ENCODE results near the gene SESTD1. TPM values are rescaled to one million over a fixed set of nuclear protein-coding genes. Genes with fewer than 3 reads are reported as not detected.
A peak's percentile ranks its signal among the peaks of the same experiment; 100 is the strongest.
"Not testable (repeated sequence)": the region's sequence is repeated elsewhere in the genome, so short reads cannot be mapped to it uniquely, and the experiment has no call there.

SESTD1 gene
- total RNA-seq, 2 donors from 2014 or later: 11.1 to 12.0 TPM

DNA sequence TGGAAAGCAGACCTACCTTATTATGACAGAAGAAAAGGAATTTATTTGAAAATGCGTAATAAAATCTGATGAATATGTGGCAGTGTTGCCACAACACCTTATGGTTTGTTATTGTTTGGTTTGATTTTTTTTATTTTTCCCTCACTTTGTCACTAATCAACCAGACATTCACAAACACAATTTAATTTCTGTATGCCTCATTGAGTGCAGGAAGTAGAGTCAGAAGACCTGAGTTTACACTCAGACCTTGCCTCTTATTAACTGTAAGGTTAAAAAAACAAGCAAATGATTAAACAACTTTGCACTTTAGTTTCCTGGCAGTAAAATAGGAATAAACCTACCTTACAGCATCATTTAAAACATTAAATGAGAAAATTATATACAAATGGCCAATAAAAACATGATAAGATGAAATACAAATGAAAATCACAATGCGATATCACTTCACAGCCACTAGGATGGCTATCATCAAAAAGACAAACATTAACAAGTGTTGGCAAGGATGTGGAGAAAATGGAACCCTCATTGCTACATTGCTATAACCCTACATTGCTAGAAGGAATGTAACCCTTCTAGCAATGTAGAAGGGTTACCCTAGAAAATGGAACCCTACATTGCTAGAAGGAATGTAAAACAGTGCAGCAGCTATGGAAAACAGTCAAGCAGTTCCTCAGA is 3.3 kb downstream of the SESTD1 start:
- Mint-ChIP-seq H3K27ac (no peak overlapping the region), H3K27me3 (peaks cover 11 to 22% of the 10 kb centered on the region in 2 donors), H3K4me1 (ENCODE audit: low read depth in 2 of 2) (peaks cover 24% of the 10 kb centered on the region in 2 donors), H3K4me3 (no peak overlapping the region), H3K9me3 (no peaks in the 10 kb centered on the region), H3K36me3 (no peaks in the 10 kb centered on the region)
- no peak for ATAC-seq
- DNase-seq (ENCODE audit: low spot score): no peak

DNA sequence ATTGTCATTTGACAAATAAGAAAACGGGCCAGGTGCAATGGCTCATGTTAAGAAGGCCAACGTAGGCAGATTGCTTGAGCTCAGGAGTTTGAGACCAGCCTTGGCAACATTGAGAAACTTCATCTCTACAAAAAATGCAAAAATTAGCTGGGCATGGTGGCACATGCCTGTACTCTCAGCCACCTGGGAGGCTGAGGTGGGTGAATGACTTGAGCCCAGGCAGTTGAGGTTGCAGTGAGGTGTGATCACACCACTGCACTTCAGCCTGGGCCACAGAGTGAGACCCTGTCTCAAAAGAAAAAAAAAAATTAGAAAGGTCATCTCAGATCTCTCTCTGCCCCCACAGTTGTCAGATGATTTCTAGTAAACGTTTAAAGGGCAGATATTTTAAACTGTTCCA is 4.4 kb downstream of the SESTD1 start:
- ATAC-seq: no peak
- Mint-ChIP-seq H3K4me3 (no peak overlapping the region), H3K36me3 (no peaks in the 10 kb centered on the region), H3K27ac (no peak overlapping the region), H3K4me1 (ENCODE audit: low read depth in 2 of 2) (peaks cover 18 to 20% of the 10 kb centered on the region in 2 donors), H3K9me3 (no peaks in the 10 kb centered on the region), H3K27me3 (peaks cover 1 to 11% of the 10 kb centered on the region in 2 donors)
- no peak for DNase-seq (ENCODE audit: low spot score)

DNA sequence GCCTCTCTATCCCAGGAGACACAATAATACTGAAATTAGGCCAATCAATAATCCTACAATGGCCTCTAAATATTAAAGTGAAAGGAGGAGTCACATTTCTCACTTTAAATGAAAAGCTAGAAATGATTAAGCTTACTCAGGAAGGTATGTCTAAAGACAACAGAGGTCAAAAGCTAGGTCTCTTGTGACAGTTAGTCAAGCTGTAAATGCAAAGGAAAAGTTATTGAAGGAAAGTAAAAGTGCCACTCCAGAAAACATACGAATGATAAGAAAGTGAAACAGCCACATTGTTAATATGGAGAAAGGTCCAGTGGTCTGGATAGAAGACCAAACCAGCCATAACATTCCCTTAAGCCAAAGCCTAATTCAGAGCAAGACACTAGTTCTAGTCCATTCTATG is 9.5 kb downstream of the SESTD1 start:
- no peak for DNase-seq (ENCODE audit: low spot score)
- Mint-ChIP-seq H3K27me3 (no peaks in the 10 kb centered on the region), H3K4me1 (ENCODE audit: low read depth in 2 of 2) (peaks cover 21 to 27% of the 10 kb centered on the region in 2 donors), H3K36me3 (no peaks in the 10 kb centered on the region), H3K4me3 (no peak overlapping the region), H3K27ac (no peak overlapping the region), H3K9me3 (no peaks in the 10 kb centered on the region)
- no peak for ATAC-seq

DNA sequence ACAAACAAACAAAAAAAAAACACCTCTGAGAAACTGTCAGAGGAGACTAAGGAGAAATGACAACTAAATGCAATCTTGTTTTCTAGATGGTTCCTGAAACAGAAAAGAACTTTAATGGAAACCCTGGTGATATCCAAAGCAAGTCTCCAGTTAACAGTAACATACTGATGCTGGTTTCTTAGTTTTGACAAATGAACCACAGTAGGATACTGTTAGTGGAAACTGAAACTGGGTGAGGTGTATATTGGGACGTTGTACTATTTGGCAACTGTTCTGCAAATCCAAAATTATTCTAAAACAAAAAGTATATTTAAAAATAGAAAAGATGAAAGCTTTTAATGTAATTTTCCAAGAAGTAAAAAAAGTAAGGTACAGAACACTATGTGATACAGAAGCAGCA is 11.4 kb downstream of the SESTD1 start:
- Mint-ChIP-seq H3K9me3 (no peaks in the 10 kb centered on the region), H3K4me1 (ENCODE audit: low read depth in 2 of 2) (peaks cover 28 to 34% of the 10 kb centered on the region in 2 donors), H3K27me3 (no peaks in the 10 kb centered on the region), H3K36me3 (no peaks in the 10 kb centered on the region), H3K27ac (peak overlapping the region in 1 of 2 donors; percentile 31), H3K4me3 (no peak overlapping the region)
- peak in 1 of 2 donors; percentile 68 for ATAC-seq
- no peak for DNase-seq (ENCODE audit: low spot score)

DNA sequence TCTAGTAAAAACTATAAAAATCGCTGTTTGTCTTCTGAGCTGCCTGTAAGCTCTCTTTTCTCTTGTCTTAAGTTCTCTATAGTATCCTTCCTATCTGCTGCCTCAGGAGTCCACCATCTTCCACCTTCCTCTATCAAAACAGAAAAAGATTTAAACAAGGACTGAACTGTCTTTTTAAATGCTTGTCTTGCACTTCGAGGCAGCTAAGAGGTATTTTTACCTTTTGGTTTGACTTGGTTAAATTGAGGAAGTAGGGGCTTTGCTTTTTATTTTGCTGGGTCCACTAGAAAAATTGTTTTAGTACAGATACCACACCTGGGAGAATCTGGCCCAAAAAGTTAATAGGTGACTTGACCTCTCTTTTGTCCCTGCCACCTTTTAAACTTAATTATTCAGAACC is 12.2 kb downstream of the SESTD1 start:
- Mint-ChIP-seq H3K9me3 (no peaks in the 10 kb centered on the region), H3K27me3 (no peaks in the 10 kb centered on the region), H3K4me1 (ENCODE audit: low read depth in 2 of 2) (peaks cover 28 to 37% of the 10 kb centered on the region in 2 donors), H3K36me3 (no peaks in the 10 kb centered on the region), H3K27ac (peak overlapping the region in 1 of 2 donors; percentile 31), H3K4me3 (no peak overlapping the region)
- DNase-seq (ENCODE audit: low spot score) (no peak), ATAC-seq (no peak)

DNA sequence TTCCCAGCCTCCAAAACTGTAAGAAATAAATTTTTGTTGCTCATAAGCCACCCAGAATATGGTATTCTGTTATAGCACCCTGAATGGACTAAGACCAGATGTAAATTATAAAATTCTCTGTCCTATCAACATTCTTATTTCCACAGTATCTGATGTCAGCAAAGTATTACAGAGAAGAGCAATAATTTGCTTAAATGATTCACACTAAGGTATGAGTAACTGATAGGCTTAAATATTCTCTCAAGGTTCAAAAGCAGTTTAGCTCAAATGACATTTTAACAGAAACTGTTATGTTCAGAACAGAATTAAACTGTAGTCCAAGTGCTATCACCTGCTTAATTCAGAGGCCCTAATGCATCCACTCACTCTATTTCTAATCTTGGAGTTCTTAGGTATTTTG is 12.8 kb downstream of the SESTD1 start:
- Mint-ChIP-seq H3K4me1 (ENCODE audit: low read depth in 2 of 2) (peaks cover 28 to 37% of the 10 kb centered on the region in 2 donors), H3K9me3 (no peaks in the 10 kb centered on the region), H3K27ac (no peak overlapping the region), H3K27me3 (no peaks in the 10 kb centered on the region), H3K4me3 (no peak overlapping the region), H3K36me3 (no peaks in the 10 kb centered on the region)
- ATAC-seq: no peak
- no peak for DNase-seq (ENCODE audit: low spot score)

DNA sequence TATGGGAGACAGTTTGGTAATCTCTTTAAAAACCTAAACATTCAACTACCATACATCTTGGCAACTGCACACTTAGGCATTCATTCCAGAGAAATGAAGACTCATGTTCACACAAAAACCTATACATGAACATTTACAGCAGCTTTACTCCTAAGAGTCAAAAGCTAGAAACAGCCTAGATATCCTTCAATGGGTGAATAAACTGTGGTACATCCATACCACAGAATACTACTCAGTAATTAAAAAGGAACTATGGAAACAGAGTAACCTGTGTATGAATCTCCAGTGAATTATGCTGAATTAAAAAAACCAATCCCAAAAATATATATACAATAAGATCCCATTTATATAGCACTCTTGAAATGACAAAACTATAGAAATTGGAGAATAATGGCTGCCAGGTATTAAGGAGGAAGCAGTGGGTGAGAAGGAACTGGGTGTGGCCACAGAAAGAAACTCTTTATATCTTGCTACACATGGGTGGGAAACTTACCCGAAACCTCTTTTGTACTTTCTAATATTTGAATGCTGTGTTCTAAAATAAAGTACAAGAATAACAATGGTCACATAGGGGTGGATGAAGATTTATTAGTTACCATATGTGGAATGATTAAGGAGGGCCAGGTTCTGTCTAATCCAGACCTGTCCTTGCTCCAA is 13.7 kb downstream of the SESTD1 start:
- H3K4me3 Mint-ChIP-seq: no peak overlapping the region
- no peak for DNase-seq (ENCODE audit: low spot score)
- peak overlapping the region in 1 of 2 donors; percentile 12 for H3K27ac Mint-ChIP-seq
- no peaks in the 10 kb centered on the region for H3K9me3 Mint-ChIP-seq
- H3K27me3 Mint-ChIP-seq: no peaks in the 10 kb centered on the region
- ATAC-seq: no peak
- peaks cover 28 to 37% of the 10 kb centered on the region in 2 donors for H3K4me1 Mint-ChIP-seq (ENCODE audit: low read depth in 2 of 2)
- peaks cover 5% of the 10 kb centered on the region for H3K36me3 Mint-ChIP-seq

DNA sequence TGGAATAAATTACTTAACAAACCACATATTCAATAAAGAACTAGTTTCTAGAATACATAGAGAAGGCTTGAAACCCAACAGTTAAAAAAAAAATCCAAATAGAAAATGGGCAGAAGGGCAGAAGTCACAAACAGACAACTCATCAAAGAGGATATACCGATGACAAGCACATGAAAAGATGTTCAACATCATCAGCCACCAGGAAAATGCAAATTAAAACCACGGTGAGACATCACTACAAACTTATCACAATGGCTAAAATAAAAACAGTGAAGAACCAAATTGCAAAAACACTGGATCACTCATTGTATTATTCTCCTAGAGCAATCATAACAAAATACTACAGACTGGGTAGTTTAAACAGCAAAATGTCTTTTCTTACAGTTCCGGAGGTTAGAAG is 14.5 kb downstream of the SESTD1 start:
- peak in 1 of 2 donors; percentile 43 for ATAC-seq
- Mint-ChIP-seq H3K4me1 (ENCODE audit: low read depth in 2 of 2) (peaks cover 25 to 34% of the 10 kb centered on the region in 2 donors), H3K9me3 (no peaks in the 10 kb centered on the region), H3K27ac (peak overlapping the region; percentile 9 to 12), H3K4me3 (no peak overlapping the region), H3K27me3 (no peaks in the 10 kb centered on the region), H3K36me3 (peaks cover 5% of the 10 kb centered on the region)
- DNase-seq (ENCODE audit: low spot score): no peak

DNA sequence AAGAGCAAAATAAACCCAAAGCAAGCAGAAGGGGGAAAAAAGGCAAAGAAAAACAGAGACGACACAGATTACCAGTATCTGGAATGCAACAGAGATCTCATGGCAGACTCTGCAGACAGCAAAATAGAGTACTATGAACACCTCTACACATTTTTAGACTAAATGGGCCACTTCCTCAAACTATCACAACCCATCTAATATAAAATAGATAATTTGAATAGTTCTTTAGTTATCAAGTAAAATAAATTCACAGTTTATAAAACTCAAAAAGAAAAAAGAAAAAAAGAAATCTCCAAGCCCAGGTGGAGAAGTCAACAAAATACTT is 16.6 kb downstream of the SESTD1 start:
- Mint-ChIP-seq H3K36me3 (peaks cover 5% of the 10 kb centered on the region), H3K4me1 (ENCODE audit: low read depth in 2 of 2) (peaks cover 20 to 24% of the 10 kb centered on the region in 2 donors), H3K27me3 (no peaks in the 10 kb centered on the region), H3K4me3 (no peak overlapping the region), H3K27ac (no peak overlapping the region), H3K9me3 (no peaks in the 10 kb centered on the region)
- no peak for ATAC-seq
- DNase-seq (ENCODE audit: low spot score): no peak

DNA sequence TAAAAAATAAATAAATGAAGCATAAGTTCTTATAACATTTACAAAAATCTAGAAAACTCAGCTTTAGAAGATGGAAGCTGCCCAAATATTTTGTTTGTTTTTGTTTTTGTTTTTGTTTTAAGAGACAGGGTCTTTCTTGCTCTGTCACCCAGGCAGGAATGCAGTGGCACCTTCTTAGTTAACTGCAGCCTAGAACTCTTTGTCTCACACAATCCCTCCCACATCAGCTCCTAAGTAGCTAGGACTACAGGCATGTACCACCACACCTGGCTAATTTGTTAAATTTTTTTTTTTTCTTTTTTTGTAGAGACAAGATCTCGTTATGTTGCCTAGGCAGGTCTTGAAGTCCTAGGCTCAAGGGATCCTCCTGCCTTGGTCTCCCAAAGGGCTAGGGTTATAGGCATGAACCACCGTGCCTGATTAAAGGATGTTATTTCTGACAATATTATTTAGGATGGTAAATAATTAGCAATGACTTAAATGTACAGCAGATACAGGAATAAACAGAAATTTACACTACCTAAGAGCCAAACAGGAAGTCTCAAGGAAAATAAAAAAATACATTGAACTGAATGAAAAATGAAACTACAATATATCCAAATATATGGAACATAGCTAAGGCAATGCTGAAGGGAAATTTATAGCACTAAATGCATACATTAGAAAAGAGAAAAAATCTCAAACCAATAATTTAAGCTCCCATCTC is 17.2 kb downstream of the SESTD1 start:
- no peak overlapping the region for H3K27ac Mint-ChIP-seq
- ATAC-seq (no peak), DNase-seq (ENCODE audit: low spot score) (no peak)
- H3K4me1 Mint-ChIP-seq (ENCODE audit: low read depth in 2 of 2): peaks cover 16 to 23% of the 10 kb centered on the region in 2 donors
- no peaks in the 10 kb centered on the region for H3K9me3 Mint-ChIP-seq
- peaks cover 5% of the 10 kb centered on the region for H3K36me3 Mint-ChIP-seq
- no peak overlapping the region for H3K4me3 Mint-ChIP-seq
- no peaks in the 10 kb centered on the region for H3K27me3 Mint-ChIP-seq

DNA sequence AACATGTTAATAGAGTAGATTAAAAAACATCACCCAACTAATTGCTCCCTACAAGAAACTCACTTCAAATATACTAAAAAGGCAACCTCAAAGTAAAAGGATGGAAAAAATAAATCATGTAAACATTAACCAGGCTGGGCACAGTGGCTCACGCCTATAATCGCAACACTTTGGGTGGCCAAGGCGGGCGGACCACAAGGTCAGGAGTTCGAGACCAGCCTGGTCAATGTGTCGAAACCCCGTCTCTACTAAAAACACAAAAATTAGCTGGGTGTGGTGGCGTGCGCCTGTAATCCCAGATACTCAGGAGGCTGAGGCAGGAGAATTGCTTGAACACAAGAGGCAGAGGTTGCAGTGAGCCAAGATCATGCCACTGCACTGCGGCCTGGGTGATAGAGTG is 18.8 kb downstream of the SESTD1 start:
- not testable (repeated sequence) for H3K27ac Mint-ChIP-seq; H3K27me3 Mint-ChIP-seq; H3K4me3 Mint-ChIP-seq; DNase-seq (ENCODE audit: low spot score); H3K9me3 Mint-ChIP-seq; ATAC-seq; H3K36me3 Mint-ChIP-seq
- H3K4me1 Mint-ChIP-seq (ENCODE audit: low read depth in 2 of 2): peaks cover 18 to 19% of the 10 kb centered on the region in 2 donors

DNA sequence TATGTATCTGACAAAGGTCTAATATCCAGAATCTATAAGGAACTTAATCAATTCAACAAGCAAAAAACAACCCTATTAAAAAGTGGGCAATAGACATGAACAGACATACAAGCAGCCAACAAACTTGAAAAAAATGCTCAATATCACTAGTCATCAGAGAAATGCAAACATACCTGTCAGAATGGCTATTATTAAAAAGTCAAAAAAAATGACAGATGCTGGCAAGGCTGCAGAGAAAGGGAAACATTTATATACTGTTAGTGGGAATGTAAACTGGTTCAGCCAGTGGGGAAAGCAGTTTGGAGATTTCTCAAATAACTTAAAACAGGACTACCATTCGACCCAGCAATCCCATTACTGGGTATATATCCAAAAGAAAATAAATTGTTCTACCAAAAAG is 21.6 kb downstream of the SESTD1 start:
- no peaks in the 10 kb centered on the region for H3K27me3 Mint-ChIP-seq
- H3K9me3 Mint-ChIP-seq: no peaks in the 10 kb centered on the region
- H3K36me3 Mint-ChIP-seq: peaks cover 5% of the 10 kb centered on the region
- ATAC-seq: no peak
- no peak overlapping the region for H3K4me3 Mint-ChIP-seq
- no peak for DNase-seq (ENCODE audit: low spot score)
- no peak overlapping the region for H3K27ac Mint-ChIP-seq
- peaks cover 13 to 20% of the 10 kb centered on the region in 2 donors for H3K4me1 Mint-ChIP-seq (ENCODE audit: low read depth in 2 of 2)

DNA sequence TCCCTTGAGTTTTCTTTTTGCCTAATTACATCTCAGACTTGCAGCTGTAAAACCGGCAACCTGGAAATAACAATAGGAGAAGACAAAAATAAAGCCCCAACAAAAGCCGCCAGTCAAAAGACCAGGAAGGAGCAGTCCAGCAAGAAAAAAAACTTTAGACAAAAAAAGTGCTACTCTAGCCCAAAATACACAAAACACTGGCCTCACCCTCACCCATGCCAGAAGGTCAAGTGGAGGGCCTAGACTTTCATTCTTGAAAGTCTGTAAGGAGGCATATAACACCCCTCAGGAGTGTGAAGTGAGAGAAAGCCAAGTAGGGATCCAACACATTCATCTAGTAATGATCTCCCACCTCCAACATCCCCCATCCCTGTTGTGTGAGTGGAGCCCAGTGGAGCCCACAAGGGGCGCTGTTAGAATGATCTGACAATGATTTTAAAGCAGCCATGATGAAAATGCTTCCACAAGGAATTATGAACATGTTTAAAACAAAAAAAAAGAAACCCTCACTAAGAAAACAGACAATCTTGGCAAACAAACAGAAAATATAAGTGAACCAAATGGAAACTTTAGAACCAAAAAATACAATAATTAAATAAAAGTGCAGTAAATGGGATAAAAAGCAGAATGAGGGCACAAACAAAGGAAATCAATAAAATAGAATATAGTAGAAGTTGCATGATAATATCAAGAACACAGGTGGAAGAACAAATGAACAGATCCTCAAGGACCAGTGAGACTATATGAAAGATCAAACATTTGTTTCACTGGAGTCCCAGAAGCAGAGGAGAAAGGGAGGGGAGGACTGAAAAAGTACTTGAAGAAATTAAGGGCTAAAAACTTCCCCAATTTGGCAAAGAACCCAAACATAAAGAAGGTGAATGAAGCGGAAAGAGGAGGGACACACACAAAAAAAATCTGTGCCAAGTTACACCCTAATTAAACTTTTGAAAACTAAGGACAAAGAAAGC is 23.9 kb downstream of the SESTD1 start:
- Mint-ChIP-seq H3K9me3 (no peaks in the 10 kb centered on the region), H3K27me3 (no peaks in the 10 kb centered on the region), H3K4me3 (no peak overlapping the region), H3K36me3 (no peaks in the 10 kb centered on the region), H3K4me1 (ENCODE audit: low read depth in 2 of 2) (peaks cover 11 to 20% of the 10 kb centered on the region in 2 donors), H3K27ac (no peak overlapping the region)
- DNase-seq (ENCODE audit: low spot score): no peak
- no peak for ATAC-seq
